HG02763 (cell line): ENCODE measurements around the gene MLH3.

ENCODE experiments used
- ATAC-seq: cut with Tn5 transposase; IDR thresholded peaks from one replicate; pipeline ENCODE4 v1.9.1; 2021; ENCODE audit warnings: mild to moderate bottlenecking, moderate library complexity; ENCODE audit not compliant: unreplicated experiment

The MLH3 gene

GRCh38 chr14:75050852-75051555 is at the start of gene MLH3:
MLH3 (minus strand) TSS chr14:75051467; CDS start chr14:75049655, 1,812 bp downstream.
- ATAC-seq: peak; percentile 67

GRCh38 chr14:75098682-75099081 is 47.4 kb upstream of the MLH3 start:
- no peak for ATAC-seq

- ATAC-seq: no peak
These were observed 46.9 kb upstream of the MLH3 start for GRCh38 chr14:75098212-75098611.

- no peak for ATAC-seq
These were observed 45.7 kb upstream of the MLH3 start for GRCh38 chr14:75096959-75097358.

- no peak for ATAC-seq
These were observed 44.4 kb upstream of the MLH3 start for GRCh38 chr14:75095690-75096089.

- ATAC-seq: no peak
These were observed 43.6 kb upstream of the MLH3 start for GRCh38 chr14:75094896-75095295.

- no peak for ATAC-seq
These were observed 41.4 kb upstream of the MLH3 start for GRCh38 chr14:75092698-75093097.

GRCh38 chr14:75091251-75091650 is 40.0 kb upstream of the MLH3 start:
- ATAC-seq: no peak

GRCh38 chr14:75090353-75090752 is 39.1 kb upstream of the MLH3 start:
- no peak for ATAC-seq

- no peak for ATAC-seq
These were observed 37.5 kb upstream of the MLH3 start for GRCh38 chr14:75088566-75089373.

- ATAC-seq: no peak
These were observed 36.9 kb upstream of the MLH3 start for GRCh38 chr14:75088153-75088552.

GRCh38 chr14:75084513-75084912 is 33.2 kb upstream of the MLH3 start:
- ATAC-seq: no peak

- no peak for ATAC-seq
These were observed 32.0 kb upstream of the MLH3 start for GRCh38 chr14:75083271-75083670.

- ATAC-seq: no peak
These were observed 30.5 kb upstream of the MLH3 start for GRCh38 chr14:75081660-75082229.

GRCh38 chr14:75079521-75079920 is 28.3 kb upstream of the MLH3 start:
- ATAC-seq: no peak

- ATAC-seq: no peak
These were observed 26.5 kb upstream of the MLH3 start for GRCh38 chr14:75077794-75078193.

- no peak for ATAC-seq
These were observed 19.1 kb upstream of the MLH3 start for GRCh38 chr14:75070383-75070782.

GRCh38 chr14:75069811-75070145 is 18.5 kb upstream of the MLH3 start:
- ATAC-seq: no peak

GRCh38 chr14:75069121-75069810 is 18.0 kb upstream of the MLH3 start, which contains the start of gene ZC2HC1C:
ZC2HC1C (plus strand) TSS chr14:75069641; CDS start chr14:75070574, 933 bp downstream.
- ATAC-seq: peak; percentile 70

- no peak for ATAC-seq
These were observed 17.2 kb upstream of the MLH3 start for GRCh38 chr14:75068294-75069120.
